Keratinocyte (primary cell): ENCODE measurements around the gene SPON1. TPM values are rescaled to one million over a fixed set of nuclear protein-coding genes. Genes with fewer than 3 reads are reported as not detected.

Experiments used
- DNase-seq: peaks from one replicate; pipeline ENCODE4 v3.0.0-alpha.2; 2011; ENCODE audit warnings: low read depth, missing footprints, low spot score
- FAIRE-seq: peaks from 2 replicates; lab custom pipeline; 2011; peaks lifted over from hg19 to GRCh38; lab: Jason Lieb, UNC
- H2AFZ ChIP-seq: 2 replicates; pipeline ENCODE4 v1.6.0; 2012; ENCODE audit warnings: low read length, control low read depth, inconsistent platforms; ENCODE audit not compliant: control insufficient read depth
- H3K27ac ChIP-seq: 2 replicates; pipeline ENCODE4 v1.5.1; 2011; ENCODE audit warnings: low read length; ENCODE audit not compliant: control insufficient read depth, insufficient read depth
- H3K27me3 ChIP-seq: 3 replicates; pipeline ENCODE4 v1.6.0; 2011; ENCODE audit warnings: low read length; ENCODE audit not compliant: control insufficient read depth, insufficient read depth; ENCODE audit errors: extremely low read depth
- H3K36me3 ChIP-seq, 2 experiments: 2 replicates in 1 of 2; 3 replicates in 1 of 2; pipeline ENCODE4 v1.5.1; 2011; ENCODE audit warnings: low read length in 2 of 2, mild to moderate bottlenecking in 1 of 2; ENCODE audit not compliant: control insufficient read depth in 2 of 2, insufficient read depth in 2 of 2; ENCODE audit errors: extremely low read depth in 1 of 2
- H3K4me1 ChIP-seq: 3 replicates; pipeline ENCODE4 v1.5.1; 2011; ENCODE audit warnings: low read length; ENCODE audit not compliant: control insufficient read depth, insufficient read depth; ENCODE audit errors: extremely low read depth
- H3K4me2 ChIP-seq: 3 replicates; pipeline ENCODE4 v1.6.0; 2011; ENCODE audit warnings: low read depth, low read length; ENCODE audit not compliant: control insufficient read depth, insufficient read depth; ENCODE audit errors: extremely low read depth
- H3K4me3 ChIP-seq, 3 experiments: fragments of 200-600 bp in 1 of 3; sonication (generic) in 1 of 3; 2 replicates in 2 of 3; 3 replicates in 1 of 3; pipeline ENCODE4 v1.5.1; 2011 to 2016; ENCODE audit warnings: low read length in 3 of 3, mild to moderate bottlenecking in 3 of 3, control low read depth in 2 of 3, inconsistent platforms in 1 of 3, low read depth in 1 of 3, mixed read lengths in 1 of 3, mixed run types in 1 of 3, moderate library complexity in 1 of 3; ENCODE audit not compliant: control insufficient read depth in 2 of 3, insufficient read depth in 2 of 3; ENCODE audit errors: extremely low read depth in 1 of 3
- H3K79me2 ChIP-seq: 2 replicates; pipeline ENCODE4 v1.6.0; 2012; ENCODE audit warnings: low read length; ENCODE audit not compliant: control insufficient read depth, insufficient read depth
- H3K9ac ChIP-seq: 3 replicates; pipeline ENCODE4 v1.6.0; 2011; ENCODE audit warnings: low read length; ENCODE audit not compliant: control insufficient read depth, insufficient read depth; ENCODE audit errors: extremely low read depth
- H3K9me1 ChIP-seq: 3 replicates; pipeline ENCODE4 v1.6.0; 2011; ENCODE audit warnings: low read length; ENCODE audit not compliant: control insufficient read depth, insufficient read depth; ENCODE audit errors: extremely low read depth
- H3K9me3 ChIP-seq: 2 replicates; pipeline ENCODE4 v1.5.1; 2012; ENCODE audit warnings: low read depth, low read length; ENCODE audit not compliant: control insufficient read depth
- H4K20me1 ChIP-seq: 3 replicates; pipeline ENCODE4 v1.6.0; 2011; ENCODE audit warnings: low read length; ENCODE audit not compliant: control insufficient read depth, insufficient read depth; ENCODE audit errors: extremely low read depth
- CTCF ChIP-seq, 3 experiments: IDR thresholded peaks in 1 of 3; conservative IDR thresholded peaks in 1 of 3; optimal IDR thresholded peaks in 1 of 3; 2 replicates in 2 of 3; 3 replicates in 1 of 3; pipeline versions ENCODE3 to v1.5.1; 2011; ENCODE audit warnings: low read length in 3 of 3, mild to moderate bottlenecking in 3 of 3, moderate library complexity in 2 of 3, control low read depth in 1 of 3, inconsistent platforms in 1 of 3; ENCODE audit not compliant: insufficient read depth in 2 of 3; ENCODE audit errors: extremely low read depth in 1 of 3
- EZH2 ChIP-seq: IDR thresholded peaks from one replicate; pipeline ENCODE4 v1.6.1; 2012; ENCODE audit warnings: inconsistent platforms, mild to moderate bottlenecking, low read length, moderate library complexity
- dilution Hi-C: fragments of 300-500 bp; cut with MboI; formaldehyde crosslinking; loops from one replicate; pipeline ENCODE4 v1.7.0; 2020; ENCODE audit warnings: low sequenced_read_pairs; ENCODE audit not compliant: extremely low pct_ligation_motif_present
- polyA plus RNA-seq, 5 experiments: library from polyadenylated mRNA; depleted of rRNA in 3 of 5; stranded (reverse) in 3 of 5; stranded (forward) in 1 of 5; unstranded in 1 of 5; fragments of >200 nt; gene quantifications; 1 replicate in 1 of 5; 2 replicates in 3 of 5; 3 replicates in 1 of 5; pipeline versions ENCODE4 v1.2.1 to v1.2.3, GENCODE V29; 2011 to 2012; ENCODE audit warnings: missing spikeins in 2 of 5, low read depth in 1 of 5, low replicate concordance in 1 of 5

SPON1 gene
- polyA plus RNA-seq, 1 donor (not counting 4 experiments of a cell fraction or from before 2014, with no cell fraction given), result not detected

- Histone ChIP-seq H3K9me3 (no peaks in the 10 kb centered on the region), H3K4me2 (no peak overlapping the region), H3K4me3 (no peak overlapping the region), H3K9ac (no peak overlapping the region), H3K36me3 (no peaks in the 10 kb centered on the region), H3K27ac (no peak overlapping the region), H4K20me1 (no peaks in the 10 kb centered on the region), H2AFZ (no peak overlapping the region), H3K27me3 (peaks cover 8% of the 10 kb centered on the region), H3K79me2 (no peaks in the 10 kb centered on the region), H3K4me1 (no peaks in the 10 kb centered on the region), H3K9me1 (no peaks in the 10 kb centered on the region)
- DNase-seq, result no peak
- dilution Hi-C loops, result no loop called here
- no peak for TF ChIP-seq EZH2
- TF ChIP-seq CTCF (optimal IDR thresholded peaks at IDR 0.05 in 1 of 3, IDR thresholded peaks at IDR 0.05 in 1 of 3, conservative IDR thresholded peaks at IDR 0.05 in 1 of 3; ENCODE audit: extremely low read depth in 1 of 3, insufficient read depth in 2 of 3, low read length in 3 of 3), result no peak
- FAIRE-seq, result no peak
Measured at GRCh38 chr11:14212986-14213385, 250.5 kb downstream of the SPON1 start.

- Histone ChIP-seq H3K4me2 (no peak overlapping the region), H3K36me3 (no peaks in the 10 kb centered on the region), H3K4me3 (no peak overlapping the region), H3K9ac (no peak overlapping the region), H2AFZ (no peak overlapping the region), H3K4me1 (no peaks in the 10 kb centered on the region), H3K27me3 (peaks cover 4% of the 10 kb centered on the region), H3K27ac (no peak overlapping the region), H3K9me1 (no peaks in the 10 kb centered on the region), H4K20me1 (no peaks in the 10 kb centered on the region), H3K79me2 (no peaks in the 10 kb centered on the region), H3K9me3 (no peaks in the 10 kb centered on the region)
- FAIRE-seq (no peak), DNase-seq (no peak)
- TF ChIP-seq EZH2 (no peak), CTCF (optimal IDR thresholded peaks at IDR 0.05 in 1 of 3, IDR thresholded peaks at IDR 0.05 in 1 of 3, conservative IDR thresholded peaks at IDR 0.05 in 1 of 3; ENCODE audit: extremely low read depth in 1 of 3, insufficient read depth in 2 of 3, low read length in 3 of 3) (no peak)
- dilution Hi-C loops, result no loop called here
Measured at GRCh38 chr11:14218728-14219127, 256.2 kb downstream of the SPON1 start.
